AG09319 (cell line): Measurements from ENCODE around the gene MAVS.
"Not testable (repeated sequence)": the region's sequence is repeated elsewhere in the genome, so short reads cannot be mapped to it uniquely, and the experiment has no call there.

ENCODE experiments used
- DNase-seq: peaks from one replicate; pipeline ENCODE4 v3.0.0-alpha.2; 2010; ENCODE audit warnings: low read depth; ENCODE audit errors: extremely low read depth
- CTCF ChIP-seq: IDR thresholded peaks from 2 replicates; pipeline ENCODE4 v1.5.1; 2011; ENCODE audit warnings: low read depth, mild to moderate bottlenecking, inconsistent platforms, low read length, moderate library complexity

Gene MAVS

GRCh38 chr20:3842348-3842930 is 4.2 kb upstream of the MAVS start:
- DNase-seq: no peak

GRCh38 chr20:3843490-3843889 is 3.1 kb upstream of the MAVS start:
- no peak for TF ChIP-seq CTCF
- no peak for DNase-seq

More at GRCh38 chr20:3842348-3842930, 4.2 kb upstream of the MAVS start:
- TF ChIP-seq CTCF: no peak

- DNase-seq: not testable (repeated sequence)
Measured at GRCh38 chr20:3843990-3844619, 2.5 kb upstream of the MAVS start.

GRCh38 chr20:3846378-3846739 is 275 bp upstream of the MAVS start:
- no peak for TF ChIP-seq CTCF
- DNase-seq: no peak

- TF ChIP-seq CTCF: no peak
- no peak for DNase-seq
Measured at GRCh38 chr20:3847429-3847940, 851 bp downstream of the MAVS start.

GRCh38 chr20:3848565-3848964 is 1.9 kb downstream of the MAVS start:
- no peak for DNase-seq
- no peak for TF ChIP-seq CTCF

GRCh38 chr20:3854462-3854871 is 7.8 kb downstream of the MAVS start:
- no peak for DNase-seq
- no peak for TF ChIP-seq CTCF

- DNase-seq: no peak
- no peak for TF ChIP-seq CTCF
Measured at GRCh38 chr20:3857405-3857804, 10.8 kb downstream of the MAVS start.
